Measurements from ENCODE around the gene BCLAF1.

DNA sequence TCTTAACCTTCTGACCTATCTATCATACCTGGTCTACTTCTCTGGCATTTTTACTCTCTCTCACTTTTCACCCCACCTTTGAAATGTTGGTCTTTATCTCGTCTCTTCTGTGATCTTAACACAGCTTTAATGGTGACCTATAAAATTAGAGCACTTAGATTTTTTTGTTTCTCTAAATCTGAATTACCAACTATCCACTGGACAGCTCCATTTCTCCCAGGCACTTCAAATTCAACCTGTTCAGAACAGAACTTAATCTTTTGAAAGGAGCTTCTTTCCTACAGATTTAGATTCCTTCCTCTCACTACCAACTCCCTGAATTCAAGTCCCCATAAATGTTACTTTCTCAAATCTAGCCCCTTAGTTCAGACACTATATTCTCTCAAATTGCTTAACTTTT, 24.5 kb downstream of the BCLAF1 start:
- TF ChIP-seq EZH2phosphoT487 (IDR thresholded peaks at IDR 0.05; ENCODE audit: unreplicated experiment): no peak
- no peak for TF ChIP-seq CTCF (conservative IDR thresholded peaks at IDR 0.05; ENCODE audit: low read depth in 2 of 2)
- no peak for TF ChIP-seq EZH2 (IDR thresholded peaks at IDR 0.05; ENCODE audit: low read depth, unreplicated experiment)
- no peak for TF ChIP-seq POLR2AphosphoS5 (IDR thresholded peaks at IDR 0.05; ENCODE audit: low read depth)
- TF ChIP-seq CREB1 (CRISPR knock-in tag; IDR thresholded peaks at IDR 0.05; ENCODE audit: low read depth): no peak
- no peak for TF ChIP-seq ZNF331 (CRISPR knock-in tag; IDR thresholded peaks at IDR 0.05; ENCODE audit: low read depth)

Measured in GM23338 (cell line).